Breast epithelium (tissue), 4 donors: ENCODE data around the gene ATP5PO. TPM values are rescaled to one million over a fixed set of nuclear protein-coding genes. Genes with fewer than 3 reads are reported as not detected.

ENCODE experiments used
- DNase-seq, 2 donors: peaks; one replicate each; pipeline ENCODE4 v3.0.0-alpha.2; 2019; ENCODE audit warnings: low spot score in 2 of 2
- H3K27ac ChIP-seq, 2 donors: fragments of 200-600 bp; sonication (generic) in 1 of 2; one replicate each; pipeline ENCODE4 v1.5.1; 2016 to 2019; ENCODE audit warnings: mild to moderate bottlenecking in 1 of 2
- H3K27me3 ChIP-seq, 2 donors: fragments of 200-600 bp; sonication (generic) in 1 of 2; one replicate each; pipeline versions ENCODE4 v1.5.1 to v1.6.0; 2017 to 2019; ENCODE audit warnings: control low read depth in 1 of 2, mild to moderate bottlenecking in 1 of 2
- H3K36me3 ChIP-seq: fragments of 200-600 bp; one replicate; pipeline ENCODE4 v1.5.1; 2019
- H3K4me1 ChIP-seq, 2 donors: fragments of 200-600 bp; sonication (generic); one replicate each; pipeline ENCODE4 v1.5.1; 2016 to 2019; ENCODE audit warnings: control low read depth in 1 of 2
- H3K4me3 ChIP-seq, 3 donors: fragments of 200-600 bp; sonication (generic); 1 replicate in 2 of 3; 2 replicates in 1 of 3; pipeline ENCODE4 v1.5.1; 2016 to 2019; ENCODE audit warnings: mild to moderate bottlenecking in 3 of 3, moderate library complexity in 2 of 3
- H3K9me3 ChIP-seq, 2 donors: fragments of 200-600 bp; sonication (generic) in 1 of 2; one replicate each; pipeline ENCODE4 v1.5.1; 2016 to 2019; ENCODE audit warnings: control low read depth in 1 of 2
- POLR2A ChIP-seq: fragments of 450-650 bp; IDR thresholded peaks from one replicate; pipeline ENCODE4 v1.6.1; 2016; ENCODE audit warnings: antibody characterized with exemption, mild to moderate bottlenecking, moderate library complexity
- POLR2AphosphoS5 ChIP-seq, 3 donors: sonication (generic); formaldehyde crosslinking; IDR thresholded peaks; one replicate each; pipeline ENCODE4 v1.6.1; 2017; ENCODE audit warnings: antibody characterized with exemption in 3 of 3
- intact Hi-C: fragments of 100-400 bp; cut with DNase I; formaldehyde crosslinking; loops from one replicate; pipeline ENCODE4 v1.15.1; 2023; ENCODE audit warnings: low total_unique reads
- total RNA-seq, 3 donors: library from RNA; depleted of rRNA; stranded (reverse); fragments of >200 nt; gene quantifications; one replicate each; pipeline ENCODE4 v1.1.0, GENCODE V29; 2016
- TF ChIP-seq, protein P1 (sequence below), 3 donors: fragments of 450-650 bp; IDR thresholded peaks; one replicate each; pipeline ENCODE4 v1.5.1; 2016 to 2017; ENCODE audit warnings: antibody characterized with exemption in 3 of 3, mild to moderate bottlenecking in 3 of 3, moderate library complexity in 3 of 3

Gene ATP5PO
- total RNA-seq, 3 donors from 2014 or later: 161 to 234 (median 170) TPM

DNA sequence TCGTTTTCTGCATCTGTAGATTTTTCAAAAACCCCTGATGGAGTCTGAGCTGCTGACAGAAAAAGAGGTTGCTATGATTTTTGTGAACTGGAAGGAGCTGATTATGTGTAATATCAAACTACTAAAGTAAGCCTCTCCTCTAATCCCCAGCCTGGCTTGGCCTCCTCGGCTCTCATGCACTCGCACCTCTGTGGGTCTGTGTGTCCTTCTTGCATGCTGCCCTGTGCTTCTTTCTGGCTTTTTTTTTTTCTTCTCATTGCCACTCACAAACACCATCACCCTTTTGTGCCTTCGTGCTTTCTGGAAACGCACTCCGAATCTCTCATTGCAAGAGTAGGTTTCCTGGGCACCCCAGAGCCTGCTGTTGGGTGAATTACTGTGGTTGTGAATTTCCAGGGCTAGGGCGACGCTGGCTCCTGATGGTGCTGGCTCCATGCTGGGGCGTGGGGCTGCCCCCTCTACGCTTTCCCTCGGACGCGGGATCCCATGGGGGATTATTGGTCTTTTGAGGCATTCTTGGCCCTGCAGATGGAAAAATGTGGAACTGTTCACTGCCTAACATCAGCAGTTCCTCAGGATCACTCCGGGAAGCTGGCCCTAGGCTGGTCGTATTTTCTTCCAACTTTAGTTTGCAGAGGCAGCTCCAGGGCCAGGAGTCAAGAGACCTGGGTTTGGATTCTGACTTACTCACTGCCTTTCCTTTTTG is 56.8 kb downstream of the ATP5PO start:
- Histone ChIP-seq H3K4me3 (no peak overlapping the region), H3K27ac (no peak overlapping the region), H3K27me3 (no peaks in the 10 kb centered on the region), H3K36me3 (no peaks in the 10 kb centered on the region), H3K4me1 (no peaks in the 10 kb centered on the region), H3K9me3 (no peaks in the 10 kb centered on the region)
- DNase-seq: no peak
- TF ChIP-seq, protein P1, sequence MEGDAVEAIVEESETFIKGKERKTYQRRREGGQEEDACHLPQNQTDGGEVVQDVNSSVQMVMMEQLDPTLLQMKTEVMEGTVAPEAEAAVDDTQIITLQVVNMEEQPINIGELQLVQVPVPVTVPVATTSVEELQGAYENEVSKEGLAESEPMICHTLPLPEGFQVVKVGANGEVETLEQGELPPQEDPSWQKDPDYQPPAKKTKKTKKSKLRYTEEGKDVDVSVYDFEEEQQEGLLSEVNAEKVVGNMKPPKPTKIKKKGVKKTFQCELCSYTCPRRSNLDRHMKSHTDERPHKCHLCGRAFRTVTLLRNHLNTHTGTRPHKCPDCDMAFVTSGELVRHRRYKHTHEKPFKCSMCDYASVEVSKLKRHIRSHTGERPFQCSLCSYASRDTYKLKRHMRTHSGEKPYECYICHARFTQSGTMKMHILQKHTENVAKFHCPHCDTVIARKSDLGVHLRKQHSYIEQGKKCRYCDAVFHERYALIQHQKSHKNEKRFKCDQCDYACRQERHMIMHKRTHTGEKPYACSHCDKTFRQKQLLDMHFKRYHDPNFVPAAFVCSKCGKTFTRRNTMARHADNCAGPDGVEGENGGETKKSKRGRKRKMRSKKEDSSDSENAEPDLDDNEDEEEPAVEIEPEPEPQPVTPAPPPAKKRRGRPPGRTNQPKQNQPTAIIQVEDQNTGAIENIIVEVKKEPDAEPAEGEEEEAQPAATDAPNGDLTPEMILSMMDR (IDR thresholded peaks at IDR 0.05): no peak
- TF ChIP-seq POLR2A: no peak
- TF ChIP-seq POLR2AphosphoS5 (IDR thresholded peaks at IDR 0.05): no peak
- intact Hi-C loops: no loop called here

DNA sequence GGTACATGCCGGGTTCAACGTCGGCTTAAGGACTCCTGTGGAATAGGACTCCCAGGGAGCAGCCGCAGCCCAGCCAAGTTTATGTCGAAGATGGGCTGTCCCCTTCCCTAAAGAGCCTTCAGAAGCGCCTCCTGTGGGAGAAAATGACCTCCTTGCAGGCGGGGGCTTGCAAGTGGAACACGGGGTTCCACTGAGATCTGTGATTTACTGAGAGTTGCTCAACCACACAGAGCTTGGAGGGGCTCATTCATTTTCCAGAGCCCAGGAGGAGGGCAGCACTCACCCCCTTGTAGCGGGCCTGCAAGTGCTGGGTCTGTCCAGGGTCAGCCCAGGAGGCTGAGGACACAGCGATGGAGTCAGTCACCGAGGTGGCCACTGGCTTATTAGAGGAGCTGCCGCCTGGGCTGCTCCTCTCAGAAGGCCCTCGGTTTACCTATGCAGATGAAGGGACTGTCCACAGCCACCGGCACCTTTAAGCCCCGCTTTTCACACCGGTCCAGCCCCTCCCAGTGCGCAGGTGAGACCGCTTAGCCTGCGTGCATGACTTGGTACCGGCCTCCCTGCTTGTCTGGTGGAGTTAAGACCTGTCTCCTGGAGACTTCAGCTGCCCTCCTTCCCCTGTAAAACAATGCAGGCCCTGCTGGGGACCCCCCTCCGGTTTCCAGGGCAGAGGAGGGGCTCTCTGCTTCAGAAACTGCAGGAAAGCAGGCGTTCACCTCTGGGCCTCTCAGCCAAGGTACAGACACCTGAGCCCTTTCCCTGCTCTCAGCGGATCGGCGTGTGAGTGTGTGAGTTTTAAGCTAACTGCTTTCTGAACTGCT is 57.5 kb downstream of the ATP5PO start:
- DNase-seq: no peak
- Histone ChIP-seq H3K27ac (no peak overlapping the region), H3K4me1 (no peaks in the 10 kb centered on the region), H3K27me3 (no peaks in the 10 kb centered on the region), H3K4me3 (no peak overlapping the region), H3K36me3 (no peaks in the 10 kb centered on the region), H3K9me3 (no peaks in the 10 kb centered on the region)
- TF ChIP-seq, protein P1 (IDR thresholded peaks at IDR 0.05): no peak
- TF ChIP-seq POLR2AphosphoS5 (IDR thresholded peaks at IDR 0.05): no peak
- TF ChIP-seq POLR2A: no peak
- intact Hi-C loops: no loop called here

DNA sequence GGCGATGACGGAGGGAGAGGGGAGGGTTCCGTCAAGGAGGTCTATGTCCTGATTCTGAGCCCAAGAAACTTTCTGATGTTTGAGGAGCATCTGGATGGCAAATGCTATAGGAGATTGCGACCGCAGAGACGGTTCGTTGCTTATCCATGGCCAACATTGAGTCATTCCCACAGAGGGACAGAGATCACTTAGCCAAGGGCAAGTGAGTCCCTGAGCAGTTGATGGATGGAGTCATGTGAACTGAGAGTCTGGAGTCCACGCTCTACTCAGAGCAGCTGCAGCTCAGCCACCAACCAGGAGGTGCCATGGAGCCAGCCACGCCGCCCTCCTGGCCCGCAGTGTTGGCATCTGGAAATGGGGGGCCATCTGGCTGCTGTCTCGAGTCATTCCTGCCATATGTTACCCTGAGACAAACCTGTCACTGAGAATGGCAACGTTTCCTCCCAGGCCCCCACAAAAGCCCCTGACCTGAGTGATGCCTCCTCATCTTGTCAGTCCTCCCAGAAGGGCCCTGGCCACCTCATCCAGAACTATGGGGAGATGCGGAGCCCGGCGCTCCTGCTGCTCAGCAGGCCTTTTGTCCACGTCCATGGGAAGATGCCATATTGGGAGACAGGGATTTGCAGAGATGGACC is 58.6 kb downstream of the ATP5PO start:
- H3K4me1 ChIP-seq: no peaks in the 10 kb centered on the region
- intact Hi-C loops: no loop called here
- no peak overlapping the region for H3K27ac ChIP-seq
- H3K4me3 ChIP-seq: no peak overlapping the region
- no peaks in the 10 kb centered on the region for H3K9me3 ChIP-seq
- no peaks in the 10 kb centered on the region for H3K27me3 ChIP-seq
- no peak for DNase-seq
- H3K36me3 ChIP-seq: no peaks in the 10 kb centered on the region
- TF ChIP-seq, protein P1 (IDR thresholded peaks at IDR 0.05): no peak
- no peak for TF ChIP-seq POLR2AphosphoS5 (IDR thresholded peaks at IDR 0.05)
- no peak for TF ChIP-seq POLR2A

DNA sequence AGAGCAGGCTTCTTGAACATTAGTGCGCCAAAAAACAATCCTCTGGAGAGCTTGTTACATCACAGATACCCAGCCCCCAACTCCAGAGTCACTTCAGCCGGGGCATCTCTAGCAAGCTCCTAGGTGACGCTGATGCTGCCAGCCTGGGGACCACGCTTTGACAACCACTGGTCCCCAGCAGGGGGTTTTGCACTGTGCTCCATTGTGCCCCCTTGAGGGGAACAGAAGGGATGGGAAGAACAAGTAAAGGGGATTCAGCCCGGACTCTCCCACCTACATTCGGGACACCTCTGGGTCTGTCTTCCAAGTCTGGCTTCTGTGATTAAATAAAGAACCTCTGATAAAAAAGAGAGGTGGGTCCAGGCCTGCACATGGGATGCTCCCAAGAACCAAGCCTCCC is 60.4 kb downstream of the ATP5PO start:
- no peaks in the 10 kb centered on the region for H3K4me1 ChIP-seq
- no peaks in the 10 kb centered on the region for H3K27me3 ChIP-seq
- intact Hi-C loops: no loop called here
- H3K27ac ChIP-seq: no peak overlapping the region
- H3K36me3 ChIP-seq: no peaks in the 10 kb centered on the region
- H3K9me3 ChIP-seq: no peaks in the 10 kb centered on the region
- no peak for DNase-seq
- no peak overlapping the region for H3K4me3 ChIP-seq
- no peak for TF ChIP-seq POLR2A
- TF ChIP-seq POLR2AphosphoS5 (IDR thresholded peaks at IDR 0.05): no peak
- TF ChIP-seq, protein P1 (IDR thresholded peaks at IDR 0.05): no peak

DNA sequence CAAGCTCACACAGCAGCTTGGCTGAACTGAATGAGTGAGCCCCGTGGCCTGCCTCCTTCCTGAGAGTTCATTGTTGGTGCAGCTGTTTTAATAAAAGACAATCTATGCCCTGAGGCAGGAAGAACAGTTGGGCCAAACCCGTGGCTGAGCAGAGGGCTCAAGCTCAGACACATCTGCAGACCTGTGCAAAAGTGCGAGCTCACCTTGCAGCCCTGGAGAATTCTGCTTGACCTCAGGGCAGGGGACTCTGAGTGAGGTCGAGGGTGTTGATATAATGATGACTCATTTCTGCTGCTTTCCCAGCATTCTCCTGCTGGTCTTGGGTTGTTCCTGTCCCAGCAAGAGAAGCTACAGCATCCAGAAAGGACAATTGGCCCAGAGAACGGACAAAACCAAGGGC is 61.0 kb downstream of the ATP5PO start:
- Histone ChIP-seq H3K9me3 (no peaks in the 10 kb centered on the region), H3K27me3 (no peaks in the 10 kb centered on the region), H3K4me3 (no peak overlapping the region), H3K4me1 (no peaks in the 10 kb centered on the region), H3K36me3 (no peaks in the 10 kb centered on the region), H3K27ac (no peak overlapping the region)
- no peak for DNase-seq
- intact Hi-C loops: no loop called here
- TF ChIP-seq POLR2AphosphoS5 (IDR thresholded peaks at IDR 0.05) (no peak), POLR2A (no peak)
- TF ChIP-seq, protein P1 (IDR thresholded peaks at IDR 0.05): no peak
